GM21619 (cell line): Measurements from ENCODE around the gene TOM1L1.
"Not testable (repeated sequence)": the region's sequence is repeated elsewhere in the genome, so short reads cannot be mapped to it uniquely, and the experiment has no call there.

Experiments used
- ATAC-seq: cut with Tn5 transposase; IDR thresholded peaks from one replicate; pipeline ENCODE4 v1.9.1; 2021; ENCODE audit not compliant: unreplicated experiment

The TOM1L1 gene

GRCh38 chr17:54900457-54901229 lies at the start of gene TOM1L1:
Gene TOM1L1 (plus strand): TSS chr17:54900852. CDS start chr17:54900866, 14 bp downstream.
- ATAC-seq: peak; percentile 77

- ATAC-seq: no peak
Observed at GRCh38 chr17:54859187-54859586, 41.5 kb upstream of the TOM1L1 start.

GRCh38 chr17:54860617-54861470 lies 39.8 kb upstream of the TOM1L1 start:
- no peak for ATAC-seq

- ATAC-seq: no peak
Observed at GRCh38 chr17:54861471-54861983, 39.1 kb upstream of the TOM1L1 start.

GRCh38 chr17:54863176-54863575 lies 37.5 kb upstream of the TOM1L1 start:
- ATAC-seq: no peak

GRCh38 chr17:54864070-54864469 lies 36.6 kb upstream of the TOM1L1 start:
- ATAC-seq: no peak

- no peak for ATAC-seq
Observed at GRCh38 chr17:54864636-54865356, 35.9 kb upstream of the TOM1L1 start.

- ATAC-seq: no peak
Observed at GRCh38 chr17:54867634-54868033, 33.0 kb upstream of the TOM1L1 start.

- ATAC-seq: no peak
Observed at GRCh38 chr17:54870671-54871175, 29.9 kb upstream of the TOM1L1 start.

GRCh38 chr17:54875906-54876305 lies 24.7 kb upstream of the TOM1L1 start:
- ATAC-seq: not testable (repeated sequence)

GRCh38 chr17:54876656-54877195 lies 23.9 kb upstream of the TOM1L1 start:
- ATAC-seq: no peak

GRCh38 chr17:54881255-54881972 lies 19.2 kb upstream of the TOM1L1 start:
- no peak for ATAC-seq

GRCh38 chr17:54882371-54882770 lies 18.3 kb upstream of the TOM1L1 start:
- ATAC-seq: no peak

- ATAC-seq: peak; percentile 91
Observed at GRCh38 chr17:54882950-54883349, 17.7 kb upstream of the TOM1L1 start.

GRCh38 chr17:54883939-54884338 lies 16.7 kb upstream of the TOM1L1 start:
- no peak for ATAC-seq

GRCh38 chr17:54887787-54888186 lies 12.9 kb upstream of the TOM1L1 start:
- ATAC-seq: no peak

- ATAC-seq: no peak
Observed at GRCh38 chr17:54888254-54888653, 12.4 kb upstream of the TOM1L1 start.

GRCh38 chr17:54888981-54889380 lies 11.7 kb upstream of the TOM1L1 start:
- no peak for ATAC-seq

- ATAC-seq: no peak
Observed at GRCh38 chr17:54891176-54891821, 9.4 kb upstream of the TOM1L1 start.

GRCh38 chr17:54892360-54892759 lies 8.3 kb upstream of the TOM1L1 start:
- ATAC-seq: no peak
